ENCODE results near the gene SLC8A2. TPM values are rescaled to one million over a fixed set of nuclear protein-coding genes. Genes with fewer than 3 reads are reported as not detected.
A peak's percentile ranks its signal among the peaks of the same experiment; 100 is the strongest.

The SLC8A2 gene
- total and polyA plus RNA-seq, 10 of the 15 experiments (the other 5 are each of a cell fraction or from before 2014, with no cell fraction given): not detected

DNA sequence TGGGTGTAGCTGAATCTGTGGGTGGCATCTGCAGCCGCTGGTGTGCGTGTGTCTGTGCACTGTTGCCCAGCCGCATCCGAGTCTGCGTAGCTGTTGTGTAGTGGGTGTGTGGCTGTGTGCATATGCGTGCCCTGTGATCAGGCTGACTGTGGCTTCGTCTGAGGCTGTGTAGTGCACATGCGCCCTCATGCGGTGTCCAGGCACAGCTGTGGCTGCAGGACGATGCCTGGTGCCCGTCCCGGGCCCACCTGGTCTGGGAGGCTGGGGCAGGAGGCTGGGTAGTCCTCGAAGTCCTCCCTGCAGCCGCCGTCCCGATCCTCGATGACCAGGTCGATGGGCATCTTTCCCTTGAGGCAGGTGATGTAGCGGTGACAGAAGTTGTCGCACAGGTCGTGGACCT is 57.2 kb downstream of the SLC8A2 start:
- ATAC-seq (peak; percentile 52; the same call in 2 of the 3 replicates), DNase-seq (ENCODE audit: low read depth, low spot score) (no peak), FAIRE-seq (no peak)
- ChIA-PET CTCF (no interaction called here), POLR2A (no interaction called here), SMC1A (ENCODE audit: uncharacterized antibody, unreplicated experiment) (no interaction called here), RAD21 (ENCODE audit: unreplicated experiment) (no interaction called here)
- H3K27ac ChIP-seq (ENCODE audit: control insufficient read depth, insufficient read depth): no peak overlapping the region
- intact Hi-C loops (cut with micrococcal nuclease; ENCODE audit: unreplicated experiment) (no loop called here), in situ Hi-C loops (cut with MboI) (no loop called here)
- peaks cover 6 to 14% of the 10 kb centered on the region in 2 experiments; a peak in 3 of 4 replicates for H3K27me3 ChIP-seq (replicated peaks in 1 of 2; ENCODE audit: control insufficient read depth in 2 of 2, insufficient read depth in 2 of 2, low read length in 1 of 2)
- no peaks in the 10 kb centered on the region for H4K20me1 ChIP-seq (ENCODE audit: control insufficient read depth, insufficient read depth)
- WGBS (ENCODE audit: insufficient coverage, insufficient replicate concordance, low lambda C conversion rate, missing lambda C conversion rate): 35% methylated on average over 13 of the region's 21 CpGs
- no peaks in the 10 kb centered on the region for H3K36me3 ChIP-seq (ENCODE audit: control insufficient read depth in 2 of 2, insufficient read depth in 2 of 2, low read length in 1 of 2)
- no peak overlapping the region for H3K9ac ChIP-seq (ENCODE audit: control insufficient read depth, insufficient read depth, low read length)
- BruUV-seq (replicated peaks): no TSS peak
- H3K79me2 ChIP-seq (ENCODE audit: control insufficient read depth, insufficient read depth, low read length): no peaks in the 10 kb centered on the region
- H2AFZ ChIP-seq (ENCODE audit: control insufficient read depth, low read depth, low read length): no peak overlapping the region
- H3K9me3 ChIP-seq (replicated peaks; ENCODE audit: control insufficient read depth, insufficient read depth, low read length): no peaks in the 10 kb centered on the region
- no peak overlapping the region for H3K4me2 ChIP-seq (ENCODE audit: control insufficient read depth, insufficient read depth)
- no peak overlapping the region for H3K4me3 ChIP-seq
- TF ChIP-seq RELA (IDR thresholded peaks at IDR 0.05; ENCODE audit: borderline replicate concordance, partially characterized antibody): no peak
- TF ChIP-seq, protein P1, sequence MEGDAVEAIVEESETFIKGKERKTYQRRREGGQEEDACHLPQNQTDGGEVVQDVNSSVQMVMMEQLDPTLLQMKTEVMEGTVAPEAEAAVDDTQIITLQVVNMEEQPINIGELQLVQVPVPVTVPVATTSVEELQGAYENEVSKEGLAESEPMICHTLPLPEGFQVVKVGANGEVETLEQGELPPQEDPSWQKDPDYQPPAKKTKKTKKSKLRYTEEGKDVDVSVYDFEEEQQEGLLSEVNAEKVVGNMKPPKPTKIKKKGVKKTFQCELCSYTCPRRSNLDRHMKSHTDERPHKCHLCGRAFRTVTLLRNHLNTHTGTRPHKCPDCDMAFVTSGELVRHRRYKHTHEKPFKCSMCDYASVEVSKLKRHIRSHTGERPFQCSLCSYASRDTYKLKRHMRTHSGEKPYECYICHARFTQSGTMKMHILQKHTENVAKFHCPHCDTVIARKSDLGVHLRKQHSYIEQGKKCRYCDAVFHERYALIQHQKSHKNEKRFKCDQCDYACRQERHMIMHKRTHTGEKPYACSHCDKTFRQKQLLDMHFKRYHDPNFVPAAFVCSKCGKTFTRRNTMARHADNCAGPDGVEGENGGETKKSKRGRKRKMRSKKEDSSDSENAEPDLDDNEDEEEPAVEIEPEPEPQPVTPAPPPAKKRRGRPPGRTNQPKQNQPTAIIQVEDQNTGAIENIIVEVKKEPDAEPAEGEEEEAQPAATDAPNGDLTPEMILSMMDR (IDR thresholded peaks at IDR 0.05 in 2 of 3, conservative IDR thresholded peaks at IDR 0.05 in 1 of 3; ENCODE audit: control insufficient read depth in 2 of 3, extremely low read depth in 1 of 3, insufficient read depth in 1 of 3, low read depth in 3 of 3, low read length in 3 of 3): peak in 2 of 3 experiments; percentile 21 to 23; a peak in 2 of 6 replicates
- H3K4me1 ChIP-seq (ENCODE audit: control insufficient read depth, insufficient read depth, low read length): no peaks in the 10 kb centered on the region; the same call in 1 of the 2 replicates

DNA sequence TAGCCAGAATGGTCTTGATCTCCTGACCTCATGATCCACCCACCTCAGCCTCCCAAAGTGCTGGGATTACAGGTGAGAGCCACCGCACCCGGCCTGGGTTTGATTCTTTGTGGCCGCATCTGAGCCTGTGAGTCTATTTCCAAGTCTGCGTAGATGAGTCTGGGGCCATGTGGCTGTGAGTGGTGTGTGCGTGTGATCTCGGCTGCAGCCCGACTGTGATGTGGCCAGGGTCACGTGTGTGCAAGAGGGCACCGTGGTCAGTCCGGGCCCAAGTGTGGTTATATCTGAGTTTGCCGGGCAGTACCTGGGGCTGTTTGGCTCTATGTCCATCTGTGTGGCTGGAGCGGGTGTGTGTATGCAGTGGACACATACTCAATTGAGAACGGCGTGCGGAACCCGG is 57.8 kb downstream of the SLC8A2 start:
- BruUV-seq (replicated peaks): no TSS peak
- Histone ChIP-seq H4K20me1 (ENCODE audit: control insufficient read depth, insufficient read depth) (no peaks in the 10 kb centered on the region), H3K36me3 (ENCODE audit: control insufficient read depth in 2 of 2, insufficient read depth in 2 of 2, low read length in 1 of 2) (no peaks in the 10 kb centered on the region), H3K4me2 (ENCODE audit: control insufficient read depth, insufficient read depth) (no peak overlapping the region), H3K4me1 (ENCODE audit: control insufficient read depth, insufficient read depth, low read length) (no peaks in the 10 kb centered on the region; the same call in 1 of the 2 replicates), H3K9ac (ENCODE audit: control insufficient read depth, insufficient read depth, low read length) (no peak overlapping the region), H3K27ac (ENCODE audit: control insufficient read depth, insufficient read depth) (no peak overlapping the region), H3K4me3 (no peak overlapping the region), H3K79me2 (ENCODE audit: control insufficient read depth, insufficient read depth, low read length) (no peaks in the 10 kb centered on the region), H3K27me3 (replicated peaks in 1 of 2; ENCODE audit: control insufficient read depth in 2 of 2, insufficient read depth in 2 of 2, low read length in 1 of 2) (peaks cover 4 to 13% of the 10 kb centered on the region in 2 experiments; a peak in 3 of 4 replicates), H3K9me3 (replicated peaks; ENCODE audit: control insufficient read depth, insufficient read depth, low read length) (no peaks in the 10 kb centered on the region), H2AFZ (ENCODE audit: control insufficient read depth, low read depth, low read length) (no peak overlapping the region)
- FAIRE-seq (no peak), DNase-seq (ENCODE audit: low read depth, low spot score) (no peak), ATAC-seq (no peak)
- POLR2A ChIA-PET: no interaction called here
- 66% methylated on average over 16 of the region's 16 CpGs for WGBS (ENCODE audit: insufficient coverage, insufficient replicate concordance, low lambda C conversion rate, missing lambda C conversion rate)
- SMC1A ChIA-PET (ENCODE audit: uncharacterized antibody, unreplicated experiment): no interaction called here
- intact Hi-C loops (cut with micrococcal nuclease; ENCODE audit: unreplicated experiment) (no loop called here), in situ Hi-C loops (cut with MboI) (no loop called here)
- CTCF ChIA-PET: no interaction called here
- RAD21 ChIA-PET (ENCODE audit: unreplicated experiment): no interaction called here
- no peak for TF ChIP-seq RUNX3 (IDR thresholded peaks at IDR 0.05; ENCODE audit: low read length)
- TF ChIP-seq JUNB (IDR thresholded peaks at IDR 0.05): no peak
- TF ChIP-seq ZNF24 (IDR thresholded peaks at IDR 0.05): no peak
- TF ChIP-seq SP1 (IDR thresholded peaks at IDR 0.05; ENCODE audit: low read depth, low read length): no peak
- no peak for TF ChIP-seq MTA2 (IDR thresholded peaks at IDR 0.05; ENCODE audit: low read depth)
- TF ChIP-seq NR2C2 (IDR thresholded peaks at IDR 0.05; ENCODE audit: borderline replicate concordance, control insufficient read depth, insufficient read length, low read depth): no peak
- no peak for TF ChIP-seq HCFC1 (IDR thresholded peaks at IDR 0.05; ENCODE audit: low read length)
- TF ChIP-seq SUPT20H (IDR thresholded peaks at IDR 0.05; ENCODE audit: borderline replicate concordance, control insufficient read depth, low read depth, low read length): no peak
- TF ChIP-seq RELA (IDR thresholded peaks at IDR 0.05; ENCODE audit: borderline replicate concordance, partially characterized antibody): no peak
- no peak for TF ChIP-seq RFX5 (IDR thresholded peaks at IDR 0.05; ENCODE audit: low read depth, low read length)
- TF ChIP-seq NFIC (IDR thresholded peaks at IDR 0.05; ENCODE audit: low read depth, low read length): no peak
- TF ChIP-seq, protein P2, sequence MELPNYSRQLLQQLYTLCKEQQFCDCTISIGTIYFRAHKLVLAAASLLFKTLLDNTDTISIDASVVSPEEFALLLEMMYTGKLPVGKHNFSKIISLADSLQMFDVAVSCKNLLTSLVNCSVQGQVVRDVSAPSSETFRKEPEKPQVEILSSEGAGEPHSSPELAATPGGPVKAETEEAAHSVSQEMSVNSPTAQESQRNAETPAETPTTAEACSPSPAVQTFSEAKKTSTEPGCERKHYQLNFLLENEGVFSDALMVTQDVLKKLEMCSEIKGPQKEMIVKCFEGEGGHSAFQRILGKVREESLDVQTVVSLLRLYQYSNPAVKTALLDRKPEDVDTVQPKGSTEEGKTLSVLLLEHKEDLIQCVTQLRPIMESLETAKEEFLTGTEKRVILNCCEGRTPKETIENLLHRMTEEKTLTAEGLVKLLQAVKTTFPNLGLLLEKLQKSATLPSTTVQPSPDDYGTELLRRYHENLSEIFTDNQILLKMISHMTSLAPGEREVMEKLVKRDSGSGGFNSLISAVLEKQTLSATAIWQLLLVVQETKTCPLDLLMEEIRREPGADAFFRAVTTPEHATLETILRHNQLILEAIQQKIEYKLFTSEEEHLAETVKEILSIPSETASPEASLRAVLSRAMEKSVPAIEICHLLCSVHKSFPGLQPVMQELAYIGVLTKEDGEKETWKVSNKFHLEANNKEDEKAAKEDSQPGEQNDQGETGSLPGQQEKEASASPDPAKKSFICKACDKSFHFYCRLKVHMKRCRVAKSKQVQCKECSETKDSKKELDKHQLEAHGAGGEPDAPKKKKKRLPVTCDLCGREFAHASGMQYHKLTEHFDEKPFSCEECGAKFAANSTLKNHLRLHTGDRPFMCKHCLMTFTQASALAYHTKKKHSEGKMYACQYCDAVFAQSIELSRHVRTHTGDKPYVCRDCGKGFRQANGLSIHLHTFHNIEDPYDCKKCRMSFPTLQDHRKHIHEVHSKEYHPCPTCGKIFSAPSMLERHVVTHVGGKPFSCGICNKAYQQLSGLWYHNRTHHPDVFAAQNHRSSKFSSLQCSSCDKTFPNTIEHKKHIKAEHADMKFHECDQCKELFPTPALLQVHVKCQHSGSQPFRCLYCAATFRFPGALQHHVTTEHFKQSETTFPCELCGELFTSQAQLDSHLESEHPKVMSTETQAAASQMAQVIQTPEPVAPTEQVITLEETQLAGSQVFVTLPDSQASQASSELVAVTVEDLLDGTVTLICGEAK (IDR thresholded peaks at IDR 0.05; ENCODE audit: borderline replicate concordance): no peak
